Measurements from ENCODE around the gene PRKN. TPM values are rescaled to one million over a fixed set of nuclear protein-coding genes. Genes with fewer than 3 reads are reported as not detected.

Gene PRKN
- total RNA-seq, 1 experiment from 2014 or later: 0.46 TPM

- Histone ChIP-seq H3K27me3 (ENCODE audit: control insufficient read depth, insufficient read depth, low read length) (no peaks in the 10 kb centered on the region), H3K36me3 (ENCODE audit: control insufficient read depth, insufficient read depth, low read length) (no peaks in the 10 kb centered on the region), H3K4me3 (ENCODE audit: low read depth in 2 of 2, low read length in 2 of 2) (no peak overlapping the region), H3K4me1 (ENCODE audit: control insufficient read depth, insufficient read depth, low read length) (no peaks in the 10 kb centered on the region), H3K9me3 (ENCODE audit: control insufficient read depth, insufficient read depth, low read depth, low read length) (no peaks in the 10 kb centered on the region), H3K27ac (ENCODE audit: low read length) (no peak overlapping the region)
- DNase-seq (ENCODE audit: low read depth, low spot score) (no peak), ATAC-seq (no peak)
- in situ Hi-C loops (cut with HindIII; ENCODE audit: low pct_unique_long_range_greater_than_20kb, low sequenced_read_pairs): no loop called here
- TF ChIP-seq SIN3A (IDR thresholded peaks at IDR 0.05; ENCODE audit: borderline replicate concordance, insufficient read depth, low read depth, low read length): no peak
- no peak for TF ChIP-seq REST (IDR thresholded peaks at IDR 0.05; ENCODE audit: insufficient read depth in 1 of 2, low read depth in 2 of 2, low read length in 1 of 2)
- TF ChIP-seq TCF7L2 (IDR thresholded peaks at IDR 0.05; ENCODE audit: low read depth, low read length): no peak
- no peak for TF ChIP-seq CTCF (IDR thresholded peaks at IDR 0.05)
- no peak for TF ChIP-seq POLR2AphosphoS5 (IDR thresholded peaks at IDR 0.05; ENCODE audit: low read depth, low read length)
- intact Hi-C loops (cut with micrococcal nuclease; ENCODE audit: unreplicated experiment): no loop called here
- ChIA-PET POLR2A (no interaction called here), CTCF (no interaction called here)
- no TSS peak for BruUV-seq (replicated peaks)
Observed at GRCh38 chr6:162237331-162237730, 490.2 kb downstream of the PRKN start.

GRCh38 chr6:162234631-162235030, 492.9 kb downstream of the PRKN start:
- Histone ChIP-seq H3K36me3 (ENCODE audit: control insufficient read depth, insufficient read depth, low read length) (no peaks in the 10 kb centered on the region), H3K4me3 (ENCODE audit: low read depth in 2 of 2, low read length in 2 of 2) (no peak overlapping the region), H3K27ac (ENCODE audit: low read length) (no peak overlapping the region), H3K4me1 (ENCODE audit: control insufficient read depth, insufficient read depth, low read length) (no peaks in the 10 kb centered on the region), H3K27me3 (ENCODE audit: control insufficient read depth, insufficient read depth, low read length) (no peaks in the 10 kb centered on the region), H3K9me3 (ENCODE audit: control insufficient read depth, insufficient read depth, low read depth, low read length) (no peaks in the 10 kb centered on the region)
- ATAC-seq: no peak
- DNase-seq (ENCODE audit: low read depth, low spot score): no peak
- ChIA-PET POLR2A (no interaction called here), CTCF (no interaction called here)
- intact Hi-C loops (cut with micrococcal nuclease; ENCODE audit: unreplicated experiment): no loop called here
- BruUV-seq (replicated peaks): no TSS peak
- TF ChIP-seq TCF7L2 (IDR thresholded peaks at IDR 0.05; ENCODE audit: low read depth, low read length): no peak
- TF ChIP-seq REST (IDR thresholded peaks at IDR 0.05; ENCODE audit: insufficient read depth in 1 of 2, low read depth in 2 of 2, low read length in 1 of 2): no peak
- TF ChIP-seq POLR2AphosphoS5 (IDR thresholded peaks at IDR 0.05; ENCODE audit: low read depth, low read length): no peak
- TF ChIP-seq SIN3A (IDR thresholded peaks at IDR 0.05; ENCODE audit: borderline replicate concordance, insufficient read depth, low read depth, low read length): no peak
- in situ Hi-C loops (cut with HindIII; ENCODE audit: low pct_unique_long_range_greater_than_20kb, low sequenced_read_pairs): no loop called here
